Fibroblast of mammary gland (primary cell): ENCODE results near the gene PLCE1.

Experiments
- DNase-seq: peaks from one replicate; pipeline ENCODE4 v3.0.0-alpha.2; 2010; ENCODE audit warnings: low read depth
- H3K4me3 ChIP-seq: 2 replicates; pipeline ENCODE4 v1.5.1; 2011; ENCODE audit warnings: low read depth, mild to moderate bottlenecking, low read length, moderate library complexity; ENCODE audit not compliant: control insufficient read depth
- CTCF ChIP-seq: conservative IDR thresholded peaks from 2 replicates; pipeline ENCODE4 v1.5.1; 2011; ENCODE audit warnings: low read depth, low read length, inconsistent platforms; ENCODE audit not compliant: control insufficient read depth, insufficient read depth

The PLCE1 gene

GRCh38 chr10:93993414-93993781, 333 bp upstream of the PLCE1 start:
- TF ChIP-seq CTCF, result no peak
- DNase-seq, result no peak
- H3K4me3 ChIP-seq, result peak overlapping the region; percentile 48

- H3K4me3 ChIP-seq, result peak overlapping the region; percentile 65
- DNase-seq, result no peak
- no peak for TF ChIP-seq CTCF
These were observed 689 bp downstream of the PLCE1 start for GRCh38 chr10:93994438-93994801.

GRCh38 chr10:93995182-93995581, 1.5 kb downstream of the PLCE1 start:
- no peak for DNase-seq
- no peak overlapping the region for H3K4me3 ChIP-seq
- TF ChIP-seq CTCF, result no peak

DNA sequence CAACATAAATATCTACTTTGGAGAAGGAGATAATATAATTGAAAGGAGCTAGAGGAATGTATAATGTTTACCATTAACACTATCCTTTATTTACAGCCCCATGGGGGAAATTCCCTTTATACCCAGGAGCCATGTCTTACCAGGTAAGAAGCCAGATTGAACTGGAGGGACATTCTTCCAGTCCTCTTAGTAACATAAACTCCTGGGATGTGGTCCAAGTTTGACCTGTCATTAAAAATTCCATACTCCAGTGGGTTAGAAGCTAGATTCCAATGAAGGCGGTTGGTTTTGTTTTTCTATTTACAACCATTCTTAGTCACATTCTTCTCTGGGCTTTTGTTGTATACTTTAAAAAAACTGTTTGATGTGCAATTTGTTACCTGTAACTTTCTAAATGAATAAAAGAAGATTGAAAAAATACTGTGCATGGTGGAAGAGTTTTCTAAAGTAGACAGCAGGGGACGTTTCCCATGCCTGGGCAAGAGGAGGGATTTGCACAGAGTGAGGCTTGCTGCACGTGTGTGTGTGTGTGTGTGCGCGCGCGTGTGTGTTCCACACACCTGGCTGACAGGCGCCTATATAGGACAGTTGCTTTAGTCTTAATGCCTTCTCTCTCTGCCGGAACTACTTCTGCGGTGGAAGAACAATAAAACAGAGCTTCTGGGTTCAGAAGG, 2.0 kb downstream of the PLCE1 start:
- H3K4me3 ChIP-seq, result no peak overlapping the region
- peak; percentile 47 for DNase-seq
- no peak for TF ChIP-seq CTCF

DNA sequence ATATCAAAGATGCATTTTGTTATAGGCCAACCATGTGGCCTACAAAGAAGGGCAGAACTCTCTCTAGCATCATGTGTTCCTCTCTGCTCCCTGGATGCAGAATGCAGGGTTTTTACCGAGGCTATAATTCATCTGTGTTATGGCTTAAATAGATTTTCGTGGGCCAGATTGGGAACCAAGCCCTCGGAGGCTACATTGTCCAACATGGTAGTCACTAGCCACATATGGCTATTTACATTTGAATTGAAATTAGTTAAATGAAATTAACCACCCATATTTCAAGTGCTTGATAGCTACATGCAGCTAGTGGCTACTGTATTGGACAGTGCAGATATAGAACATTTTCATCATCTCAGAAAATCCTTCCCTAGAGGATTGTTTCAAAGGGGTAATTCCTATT, 2.8 kb downstream of the PLCE1 start:
- no peak for TF ChIP-seq CTCF
- peak; percentile 11 for DNase-seq
- no peak overlapping the region for H3K4me3 ChIP-seq

- DNase-seq, result no peak
- no peak overlapping the region for H3K4me3 ChIP-seq
- no peak for TF ChIP-seq CTCF
These were observed 3.8 kb downstream of the PLCE1 start for GRCh38 chr10:93997546-93997945.

DNA sequence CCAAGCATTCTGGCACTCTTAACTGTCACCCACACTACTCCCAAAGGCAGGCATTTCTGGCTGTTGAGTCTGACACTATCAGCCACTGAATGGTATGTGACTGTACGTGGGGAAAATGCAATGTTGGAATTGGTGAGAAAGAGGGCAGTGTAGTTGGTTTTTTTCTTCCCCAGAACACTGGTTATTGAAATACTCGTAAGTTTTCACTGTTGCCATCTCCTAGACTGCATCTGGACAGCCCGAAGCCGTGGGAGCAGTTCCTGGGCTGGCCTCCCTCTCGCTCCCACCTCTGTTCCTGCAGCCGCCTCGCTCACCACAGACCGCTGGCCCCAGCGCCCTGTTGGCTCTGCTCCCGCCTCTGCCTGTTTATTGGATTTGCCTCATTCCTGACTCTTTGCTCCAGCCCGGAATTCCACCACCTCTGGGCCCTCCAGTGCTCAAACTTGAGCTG, 5.7 kb downstream of the PLCE1 start:
- peak; percentile 12 for TF ChIP-seq CTCF
- peak; percentile 50 for DNase-seq
- no peak overlapping the region for H3K4me3 ChIP-seq
